ENCODE results near the gene APCDD1L.
"Not testable (repeated sequence)": the region's sequence is repeated elsewhere in the genome, so short reads cannot be mapped to it uniquely, and the experiment has no call there.

Gene APCDD1L

DNA sequence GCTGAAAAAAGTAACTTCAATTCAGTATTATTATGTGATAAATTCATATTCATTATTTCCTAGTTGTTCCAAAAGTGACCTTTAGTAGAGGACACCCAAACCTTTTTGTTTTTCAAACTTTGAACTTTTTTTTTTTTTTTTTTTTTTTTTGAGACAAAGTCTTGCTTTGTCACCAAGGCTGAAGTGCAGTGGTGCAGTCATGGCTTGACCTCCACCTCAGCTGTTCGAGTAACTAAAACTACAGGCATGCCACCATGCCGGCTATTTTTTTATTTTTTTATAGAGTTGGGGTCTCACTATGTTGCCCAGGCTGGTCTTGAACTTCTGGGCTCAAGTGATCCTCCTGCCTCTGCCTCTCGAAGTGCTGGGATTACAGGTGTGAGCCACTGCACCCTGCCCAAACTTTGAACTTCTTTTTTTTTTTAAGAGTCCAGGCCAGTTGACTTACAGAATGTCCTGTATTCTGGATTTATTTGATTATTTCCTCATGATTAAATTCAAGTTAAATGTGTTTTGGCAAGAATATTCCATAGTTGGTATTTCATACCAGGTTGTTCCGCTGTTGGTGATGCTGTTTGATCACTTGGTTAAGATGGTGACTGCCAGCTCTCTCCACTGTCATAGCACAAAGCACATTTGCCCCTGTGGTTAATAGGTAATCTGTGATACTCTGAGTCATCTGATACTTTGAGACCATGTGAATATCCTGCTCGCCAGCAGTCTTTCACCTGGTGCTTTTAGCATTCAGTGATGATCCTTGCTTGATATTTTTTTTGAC lies 78.1 kb downstream of the APCDD1L start:
- DNase-seq = no peak

DNA sequence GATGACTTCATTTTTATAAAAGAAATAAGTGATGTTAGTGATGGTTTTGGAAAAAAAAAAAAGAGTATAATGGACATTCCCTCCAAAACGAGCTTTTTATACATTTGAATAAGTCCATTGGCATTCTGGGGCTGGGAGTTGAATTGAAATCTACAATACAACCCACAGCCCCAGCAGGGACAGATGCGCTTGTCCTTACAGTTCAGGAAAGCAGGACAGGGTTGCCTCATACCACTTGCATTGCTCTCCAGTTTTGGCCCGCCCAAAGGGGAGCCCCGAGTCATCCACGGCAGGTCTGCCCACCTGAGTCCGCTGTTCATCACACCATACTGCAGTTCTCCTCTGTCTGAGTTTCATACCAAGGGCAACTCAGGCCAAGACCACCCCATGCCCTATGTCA lies 80.0 kb downstream of the APCDD1L start:
- no peak for DNase-seq

DNA sequence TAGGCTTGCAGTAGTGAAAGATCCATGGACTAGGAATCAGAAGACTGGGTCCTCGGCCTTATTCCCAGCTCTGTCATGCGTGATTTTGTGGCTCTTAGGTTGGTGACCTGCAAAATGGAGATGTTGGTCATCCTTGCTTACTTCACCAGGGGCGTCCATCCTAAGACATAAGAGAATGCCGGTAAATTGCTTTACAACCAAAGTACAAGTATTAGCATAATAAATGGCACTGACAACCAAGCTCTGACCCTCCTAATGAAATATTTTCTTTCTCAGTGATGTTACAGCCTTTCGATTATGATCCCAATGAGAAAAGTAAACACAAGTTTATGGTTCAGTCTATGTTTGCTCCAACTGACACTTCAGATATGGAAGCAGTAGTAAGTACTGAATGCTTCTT lies 80.9 kb downstream of the APCDD1L start:
- no peak for DNase-seq

DNA sequence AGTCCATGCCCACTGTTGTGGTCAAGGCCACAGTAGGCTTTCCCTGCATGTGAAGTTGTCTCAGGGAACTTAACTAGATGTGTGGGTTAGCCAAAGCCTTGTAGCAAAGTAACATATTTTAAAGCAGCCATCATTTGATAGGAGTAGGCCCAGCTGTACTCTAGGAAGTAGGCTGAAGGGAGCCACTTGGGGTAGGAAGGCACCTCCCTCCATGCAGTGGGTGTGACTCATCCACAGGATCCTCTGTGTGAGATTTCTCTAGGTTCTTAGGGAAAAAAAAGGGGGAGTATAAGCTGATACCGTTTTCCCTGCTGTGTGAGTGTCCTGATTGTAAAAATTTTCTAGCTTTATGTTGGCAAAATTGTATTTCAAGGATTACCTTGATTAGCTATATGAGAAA lies 81.4 kb downstream of the APCDD1L start:
- DNase-seq = no peak

DNA sequence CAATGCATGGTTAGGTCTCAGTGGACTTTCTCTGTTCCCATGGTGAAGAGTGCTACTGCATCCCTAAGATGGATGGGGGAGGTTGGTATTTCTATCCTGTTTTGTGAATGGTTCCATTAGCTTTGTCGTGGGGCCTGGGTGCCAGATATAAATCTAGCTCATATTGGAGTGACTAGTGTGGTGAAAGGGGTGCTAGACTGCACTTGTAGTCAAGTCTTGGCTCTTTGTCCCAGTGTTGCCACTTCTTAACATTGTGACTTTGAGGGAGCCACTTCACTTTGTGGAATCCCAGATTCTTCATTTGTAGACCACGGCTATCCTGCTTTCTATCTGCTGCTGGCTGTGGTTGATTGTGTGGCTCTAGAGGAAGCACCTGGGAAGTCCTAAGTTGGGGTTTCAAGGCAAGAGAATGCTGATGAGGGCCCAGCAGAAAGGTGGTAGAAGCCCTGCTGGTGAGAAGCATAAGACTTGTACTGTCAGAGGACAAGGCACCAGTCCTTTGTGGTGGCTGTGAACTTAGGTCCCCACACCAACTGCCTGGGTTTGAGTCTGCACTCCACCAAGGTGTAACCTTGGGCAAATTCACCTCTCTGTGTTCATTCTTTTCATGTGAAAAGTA lies 82.1 kb downstream of the APCDD1L start:
- DNase-seq = no peak

DNA sequence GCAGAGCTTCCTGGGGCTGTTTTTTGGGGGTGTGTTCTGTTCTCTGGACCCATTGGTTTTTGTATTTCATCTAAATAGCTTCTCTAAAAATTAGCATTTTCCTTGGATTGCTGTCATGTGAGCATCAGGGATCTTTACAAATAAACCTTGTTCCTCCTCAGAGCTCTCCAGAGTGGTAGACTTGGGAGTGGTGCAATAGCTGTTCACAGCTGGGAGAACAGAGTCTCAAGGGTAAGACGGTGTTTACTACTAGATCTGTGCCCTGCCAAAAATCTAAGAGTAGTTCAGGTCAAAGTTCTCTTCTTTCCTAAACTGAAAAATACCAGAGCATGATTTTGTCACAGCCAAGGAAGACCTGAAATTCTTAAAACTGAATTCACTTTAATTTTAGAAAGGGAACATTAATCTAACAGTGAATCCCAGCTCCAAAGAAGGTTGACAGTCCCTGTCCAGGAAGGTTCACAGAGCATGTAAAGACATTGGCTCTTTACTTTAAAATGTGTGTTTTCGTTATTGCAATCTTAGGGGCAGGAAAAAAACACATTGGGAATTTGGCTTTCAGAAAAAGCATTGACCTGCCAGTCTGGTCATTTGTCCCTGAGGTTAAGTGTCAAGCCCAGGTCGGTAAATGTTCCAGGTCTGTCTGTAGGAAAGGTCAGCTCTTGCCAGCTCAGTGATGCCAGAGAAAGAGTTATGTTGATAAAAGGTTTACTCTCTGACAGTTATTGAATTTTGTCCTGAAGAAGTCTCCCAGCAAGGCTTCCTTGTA lies 82.8 kb downstream of the APCDD1L start:
- no peak for DNase-seq

DNA sequence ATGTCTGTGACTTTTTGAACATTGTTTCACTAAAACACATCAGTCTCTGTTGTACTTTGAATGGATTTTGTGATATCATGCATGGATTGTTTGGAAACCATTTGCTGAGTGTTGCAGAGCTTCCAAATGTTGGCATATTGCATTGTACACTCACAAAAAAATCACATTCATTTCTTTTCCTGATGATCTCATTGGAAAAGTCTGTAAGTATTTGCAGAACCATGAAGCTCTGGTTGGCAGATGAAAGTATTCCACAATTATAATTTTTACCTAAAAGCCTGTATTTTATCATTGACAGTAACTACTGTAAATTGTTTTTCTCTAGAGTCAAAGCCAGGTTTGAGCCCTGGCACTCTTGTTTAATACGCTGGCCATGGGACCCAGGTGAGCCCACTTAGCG lies 84.1 kb downstream of the APCDD1L start:
- DNase-seq = no peak

DNA sequence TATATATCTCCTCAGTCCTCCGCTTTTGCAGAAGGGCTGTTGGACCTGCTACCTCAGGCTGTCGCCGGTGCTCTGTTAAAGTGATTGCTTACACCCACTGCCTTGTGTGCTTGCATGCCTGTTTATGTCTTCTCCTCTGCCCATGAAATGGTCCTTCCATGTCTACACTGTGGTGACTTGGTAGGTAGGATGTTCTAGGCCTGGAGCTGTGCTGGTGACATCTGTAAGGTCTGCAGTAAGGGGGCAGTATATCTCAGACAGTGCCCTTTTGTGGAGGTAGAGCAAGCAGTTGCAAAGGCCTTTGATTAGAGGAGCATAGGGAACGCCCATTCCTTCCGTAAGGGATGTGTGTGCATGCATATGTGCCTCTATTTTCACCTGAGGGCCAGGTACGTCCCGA lies 85.9 kb downstream of the APCDD1L start:
- DNase-seq = no peak

DNA sequence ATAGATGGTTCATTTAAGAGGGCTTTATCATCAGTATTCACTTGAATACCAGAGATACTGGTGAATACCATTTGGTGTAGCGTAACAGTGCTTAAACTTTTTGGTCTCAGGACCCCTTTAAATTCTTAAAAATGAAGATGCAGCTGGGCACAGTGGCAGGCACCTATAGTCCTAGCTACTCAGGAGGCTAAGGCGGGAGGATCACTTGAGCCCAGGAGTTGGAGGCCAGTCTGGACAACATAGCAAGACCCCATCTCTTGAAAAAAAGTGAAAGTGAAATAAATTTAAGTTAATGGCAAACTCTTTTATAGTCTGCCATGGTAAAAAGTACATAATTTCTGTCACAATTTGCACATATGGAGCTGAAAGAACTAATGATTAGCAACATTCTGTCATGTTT lies 86.8 kb downstream of the APCDD1L start:
- no peak for DNase-seq

DNA sequence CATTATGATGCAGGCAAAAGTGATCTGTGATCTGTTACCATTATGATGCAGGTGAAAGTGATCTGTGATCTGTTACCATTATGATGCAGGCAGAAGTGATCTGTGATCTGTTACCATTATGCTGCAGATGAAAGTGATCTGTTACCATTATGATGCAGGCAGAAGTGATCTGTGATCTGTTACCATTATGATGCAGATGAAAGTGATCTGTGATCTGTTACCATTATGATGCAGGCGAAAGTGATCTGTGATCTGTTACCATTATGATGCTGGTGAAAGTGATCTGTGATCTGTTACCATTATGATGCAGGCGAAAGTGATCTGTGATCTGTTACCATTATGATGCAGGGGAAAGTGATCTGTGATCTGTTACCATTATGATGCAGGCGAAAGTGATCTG lies 87.6 kb downstream of the APCDD1L start:
- DNase-seq = not testable (repeated sequence)

DNA sequence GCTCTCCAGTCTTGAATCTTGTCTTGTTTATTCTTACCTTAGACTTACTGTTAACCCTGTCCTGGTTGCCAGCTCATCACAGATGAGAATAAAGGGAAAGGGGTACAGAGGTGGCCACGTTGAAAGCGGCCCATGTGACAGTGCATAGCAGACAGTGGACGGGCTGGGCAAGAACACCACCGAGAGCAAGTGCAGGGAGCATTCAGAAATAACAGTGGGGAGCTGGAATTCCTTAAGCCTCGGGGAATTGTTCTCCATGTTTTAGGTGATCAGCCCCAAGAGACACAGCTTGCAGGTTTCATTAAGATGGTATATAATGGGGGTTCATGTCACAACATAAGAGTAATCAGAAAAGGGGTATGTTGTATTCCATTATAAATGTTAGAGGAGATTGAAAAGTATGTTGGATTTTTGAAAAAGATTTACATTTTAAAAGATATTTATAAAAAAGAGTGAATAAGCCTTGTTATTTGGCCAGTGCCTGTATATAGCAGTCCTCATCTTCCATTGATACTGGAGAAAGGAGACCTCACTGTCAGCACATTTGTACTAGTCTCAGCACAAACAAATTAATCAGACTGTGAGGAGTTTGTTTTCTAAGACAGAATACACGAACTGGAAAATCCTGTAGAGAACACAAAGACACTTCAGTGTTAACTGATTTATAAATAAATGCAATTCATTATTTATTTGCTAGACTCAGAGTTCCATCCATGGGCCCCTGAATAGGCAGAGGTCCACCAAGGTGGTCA lies 90.8 kb downstream of the APCDD1L start:
- no peak for DNase-seq

DNA sequence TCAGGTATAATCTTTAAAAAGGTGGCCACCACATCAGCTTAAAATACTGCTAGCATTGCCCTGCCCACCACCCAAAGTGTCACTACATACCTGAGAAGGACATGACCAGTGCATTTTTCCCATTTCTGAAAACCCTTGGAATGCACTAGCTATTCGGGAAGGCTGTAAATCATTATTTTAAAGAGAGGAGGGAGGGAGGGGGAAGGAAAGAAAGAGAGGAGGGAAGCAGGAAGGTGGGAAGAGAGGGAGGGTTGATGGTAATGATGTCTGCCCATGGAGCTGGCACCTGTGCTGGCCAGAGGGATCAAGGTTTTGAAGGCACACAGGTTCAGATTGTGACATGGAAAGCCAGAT lies 93.7 kb downstream of the APCDD1L start:
- no peak for DNase-seq

DNA sequence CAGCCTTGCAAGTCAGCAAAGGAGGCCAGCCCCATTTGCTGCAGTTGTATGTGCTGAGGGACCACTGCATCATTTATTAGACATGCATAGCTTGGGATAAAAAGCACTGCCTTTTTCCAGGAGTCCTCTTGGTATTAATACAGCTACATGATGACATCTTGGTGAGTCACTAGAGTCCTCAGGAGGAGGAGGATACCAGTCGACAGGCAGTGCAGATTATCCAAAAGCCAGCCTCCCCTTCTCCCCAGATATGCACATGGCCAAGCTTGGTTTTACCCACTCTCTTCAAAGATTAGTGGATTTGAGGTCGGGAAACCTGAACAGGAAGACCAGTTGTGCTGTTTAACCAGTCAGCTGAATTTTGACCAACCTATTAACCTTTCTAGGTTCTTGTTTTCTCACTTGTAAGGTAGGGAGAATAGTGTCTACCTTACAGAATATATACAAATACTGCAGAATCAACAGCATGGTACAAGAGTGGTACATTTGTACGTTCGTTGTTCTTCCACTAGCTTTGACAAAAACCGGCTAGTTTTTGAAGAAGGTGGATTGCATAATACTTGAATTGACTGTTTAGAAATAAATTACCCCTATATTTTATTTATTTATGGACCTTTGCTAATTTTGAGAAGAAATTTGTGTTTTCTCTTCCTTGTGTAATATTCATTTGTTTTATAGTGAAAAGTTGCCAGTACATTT lies 94.3 kb downstream of the APCDD1L start:
- DNase-seq = no peak

DNA sequence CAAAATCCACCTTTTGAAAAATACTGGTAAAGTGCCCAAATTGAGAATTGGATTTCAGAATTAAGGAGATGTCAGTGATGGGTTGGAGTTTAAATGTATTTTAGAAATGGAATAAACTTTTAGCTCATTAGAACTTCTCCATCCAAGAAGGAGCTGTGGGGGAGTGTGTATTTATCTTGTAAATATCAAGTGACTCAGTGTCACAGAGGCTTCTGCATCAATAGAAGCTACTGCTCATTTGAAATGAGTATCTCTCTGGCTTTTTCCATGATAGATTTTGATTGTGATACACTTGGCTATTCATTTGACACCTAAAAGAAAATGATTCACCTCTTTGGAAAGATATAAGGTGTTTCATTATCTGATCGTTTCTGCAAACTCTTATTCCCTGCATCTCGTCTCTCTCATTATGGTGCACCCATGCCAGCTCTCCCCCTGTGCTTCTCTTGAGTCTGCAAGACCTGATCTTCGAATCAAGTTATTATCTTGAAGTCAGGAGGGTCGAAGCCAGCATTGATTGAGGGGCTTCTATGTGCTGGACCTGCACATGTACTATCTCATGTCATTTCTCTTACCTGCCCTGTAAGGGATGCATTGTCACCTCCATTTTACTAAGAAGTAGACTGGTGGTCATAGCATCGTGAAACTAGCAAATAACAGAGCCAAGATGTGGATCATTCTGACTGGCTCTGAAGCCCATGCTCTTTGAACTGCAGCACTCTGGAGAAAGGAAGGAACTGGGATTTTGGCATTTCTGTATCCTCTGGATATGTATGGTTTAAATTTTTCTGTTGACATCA lies 96.0 kb downstream of the APCDD1L start:
- DNase-seq = no peak

DNA sequence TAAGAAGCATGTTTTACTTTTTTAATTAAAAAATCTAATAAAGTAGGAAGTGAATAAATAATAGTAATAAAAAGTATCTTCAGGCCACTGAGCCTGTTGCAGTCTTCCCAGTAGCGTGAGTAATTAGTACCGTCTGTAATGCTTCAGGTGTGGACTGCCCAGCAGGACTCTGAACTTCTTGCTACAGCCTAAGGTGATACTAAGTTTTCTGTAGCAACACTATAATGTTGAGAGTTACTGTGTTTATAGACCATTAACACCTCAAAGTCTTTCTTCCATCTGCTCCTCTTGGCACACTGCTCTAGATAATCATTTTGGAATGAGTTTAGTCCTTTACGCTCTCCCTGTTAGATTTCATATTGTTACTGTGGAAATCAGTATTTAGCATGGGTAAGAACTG lies 97.8 kb downstream of the APCDD1L start:
- DNase-seq = no peak

DNA sequence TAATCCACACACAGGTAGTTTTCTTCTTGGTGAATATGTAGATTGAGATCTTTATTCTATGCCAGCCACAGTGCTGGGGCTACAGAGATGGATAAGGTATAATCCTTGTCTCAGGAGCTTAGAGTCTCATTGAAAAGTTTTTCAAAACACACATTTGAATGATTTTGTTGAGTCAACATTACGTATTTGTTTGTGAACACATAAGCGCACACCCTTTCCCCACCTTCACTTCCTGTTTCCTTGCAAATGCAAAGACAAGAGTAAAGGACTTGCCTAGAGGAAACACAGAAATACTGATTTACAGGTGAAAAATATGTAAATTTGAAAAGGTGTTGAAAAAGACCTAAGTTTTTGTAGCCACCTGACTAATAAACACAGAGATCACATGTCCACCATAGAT lies 98.4 kb downstream of the APCDD1L start:
- no peak for DNase-seq

DNA sequence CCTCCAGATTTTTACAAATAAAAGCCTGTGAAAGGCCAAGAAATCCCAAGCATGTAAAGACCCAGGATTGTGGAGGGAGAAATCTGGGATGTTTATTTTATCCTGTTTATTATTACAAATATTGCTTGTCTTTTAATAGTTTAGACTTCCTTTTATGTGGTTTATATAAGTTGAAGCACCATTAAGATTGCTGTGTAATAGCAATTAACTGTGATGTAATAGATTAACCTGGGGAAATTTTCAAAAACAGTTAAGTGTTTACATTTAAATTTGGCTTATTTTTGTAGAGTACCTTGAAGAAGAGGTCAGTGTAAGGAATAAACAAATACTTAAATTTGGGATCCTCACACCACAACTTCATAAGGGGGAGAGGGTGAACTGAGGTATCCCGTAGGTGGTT lies 99.1 kb downstream of the APCDD1L start:
- no peak for DNase-seq

DNA sequence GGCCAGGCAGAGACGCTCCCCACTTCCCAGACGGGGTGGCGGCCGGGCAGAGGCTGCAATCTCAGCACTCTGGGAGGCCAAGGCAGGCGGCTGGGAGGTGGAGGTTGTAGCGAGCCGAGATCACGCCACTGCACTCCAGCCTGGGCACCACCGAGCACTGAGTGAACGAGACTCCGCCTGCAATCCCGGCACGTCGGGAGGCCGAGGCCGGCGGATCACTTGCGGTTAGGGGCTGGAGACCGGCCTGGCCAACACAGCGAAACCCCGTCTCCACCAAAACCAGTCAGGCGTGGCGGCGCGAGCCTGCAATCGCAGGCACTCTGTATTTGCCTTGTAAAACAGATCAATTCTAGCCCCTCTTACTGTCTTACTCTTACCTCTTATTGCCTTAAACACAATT lies 100.4 kb downstream of the APCDD1L start:
- DNase-seq = not testable (repeated sequence)

DNA sequence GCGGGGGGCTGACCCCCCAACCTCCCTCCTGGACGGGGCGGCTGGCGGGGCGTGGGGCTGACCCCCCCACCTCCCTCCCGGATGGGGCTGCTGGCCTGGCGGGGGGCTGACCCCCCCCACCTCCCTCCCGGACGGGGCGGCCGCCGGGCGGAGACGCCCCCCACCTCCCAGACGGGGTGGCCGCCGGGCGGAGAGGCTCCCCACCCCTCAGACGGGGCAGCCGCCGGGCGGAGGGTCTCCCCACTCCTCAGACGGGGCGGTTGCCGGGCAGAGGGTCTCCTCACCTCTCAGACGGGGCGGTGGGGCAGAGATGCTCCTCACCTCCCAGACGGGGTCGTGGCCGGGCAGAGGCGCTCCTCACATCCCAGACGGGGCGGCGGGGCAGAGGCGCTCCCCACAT lies 101.0 kb downstream of the APCDD1L start:
- not testable (repeated sequence) for DNase-seq
